ENCODE measurements around the gene ST6GALNAC1.

DNA sequence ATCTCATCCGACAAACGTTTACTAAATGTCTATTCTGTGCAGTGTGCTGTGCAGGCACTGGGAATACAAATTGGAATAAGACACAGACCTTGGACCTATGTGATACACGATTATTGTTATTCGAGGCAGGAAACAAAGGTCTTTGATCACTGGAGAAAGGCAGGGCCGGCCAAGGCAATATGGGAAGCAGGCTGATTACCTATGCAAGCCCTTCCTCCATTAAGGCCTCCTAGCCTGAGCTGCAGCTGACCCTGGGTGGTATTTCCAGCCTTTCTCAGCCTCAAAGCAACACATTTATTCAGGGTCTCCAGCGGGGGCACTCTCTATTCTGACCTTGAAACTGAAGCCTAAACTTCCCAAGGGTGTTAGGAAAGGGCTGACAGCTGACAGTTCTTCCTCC lies 13.4 kb downstream of the ST6GALNAC1 start:
- no peak for TF ChIP-seq GATA3 (IDR thresholded peaks at IDR 0.05; ENCODE audit: low read depth, low read length)
- TF ChIP-seq GATA2 (IDR thresholded peaks at IDR 0.05; ENCODE audit: low read depth, low read length): no peak
